Measurements from ENCODE around the gene BBX. TPM values are rescaled to one million over a fixed set of nuclear protein-coding genes. Genes with fewer than 3 reads are reported as not detected.

The BBX gene
- total and polyA plus RNA-seq, 2 of the 13 experiments (the other 11 are each of a cell fraction or from before 2014, with no cell fraction given), result 13.7 to 23.2 TPM

- Histone ChIP-seq H4K20me1 (ENCODE audit: insufficient read depth, low read length) (no peaks in the 10 kb centered on the region), H3K79me2 (ENCODE audit: insufficient read depth, low read length) (no peaks in the 10 kb centered on the region), H3K27ac (ENCODE audit: extremely low read length, insufficient read depth, low read length) (no peak overlapping the region), H3K4me2 (ENCODE audit: low read depth, low read length) (no peak overlapping the region), H3K4me3 (replicated peaks in 1 of 3; ENCODE audit: insufficient read depth in 1 of 3, low read depth in 2 of 3, low read length in 3 of 3) (no peak overlapping the region), H2AFZ (ENCODE audit: low read length) (no peak overlapping the region), H3K9me3 (ENCODE audit: low read length) (no peaks in the 10 kb centered on the region), H3K36me3 (replicated peaks in 1 of 2; ENCODE audit: control insufficient read depth in 1 of 2, insufficient read depth in 2 of 2, low read length in 2 of 2) (no peaks in the 10 kb centered on the region), H3K4me1 (ENCODE audit: insufficient read depth, low read length) (peaks cover 23% of the 10 kb centered on the region), H3K27me3 (ENCODE audit: control insufficient read depth in 1 of 2, insufficient read depth in 2 of 2, low read length in 2 of 2) (no peaks in the 10 kb centered on the region), H3K9ac (ENCODE audit: insufficient read depth, low read depth, low read length) (no peak overlapping the region)
- FAIRE-seq, result no peak
- ChIA-PET CTCF (ENCODE audit: low intra/inter-chr PET ratio, low total read pairs) (no interaction called here), POLR2A (no interaction called here)
- TF ChIP-seq ZNF362 (CRISPR knock-in tag; IDR thresholded peaks at IDR 0.05; ENCODE audit: borderline replicate concordance) (no peak), ZNF331 (CRISPR knock-in tag; IDR thresholded peaks at IDR 0.05) (no peak), HBP1 (CRISPR knock-in tag; IDR thresholded peaks at IDR 0.05; ENCODE audit: low read depth) (no peak), CCAR2 (optimal IDR thresholded peaks at IDR 0.05; ENCODE audit: low read depth, low read length) (no peak), PHB2 (IDR thresholded peaks at IDR 0.05; ENCODE audit: partially characterized antibody) (no peak), ZNF10 (CRISPR knock-in tag; IDR thresholded peaks at IDR 0.05; ENCODE audit: borderline replicate concordance, low read depth) (no peak), ZNF263 (CRISPR knock-in tag; IDR thresholded peaks at IDR 0.05) (no peak), NCOA5 (CRISPR knock-in tag; IDR thresholded peaks at IDR 0.05) (no peak), MTA3 (CRISPR knock-in tag; IDR thresholded peaks at IDR 0.05) (no peak), ZNF512B (CRISPR knock-in tag; IDR thresholded peaks at IDR 0.05; ENCODE audit: borderline replicate concordance) (no peak), ZNF207 (IDR thresholded peaks at IDR 0.05; ENCODE audit: borderline replicate concordance) (no peak), ZNF205 (CRISPR knock-in tag; IDR thresholded peaks at IDR 0.05) (no peak), CERS6 (CRISPR knock-in tag; IDR thresholded peaks at IDR 0.05) (no peak)
- in situ Hi-C loops (cut with HindIII; ENCODE audit: extremely low pct_ligation_motif_present, low pct_unique_long_range_greater_than_20kb) (loop anchor here (25.0 kb wide), 1 partner anchor 588 kb away; no protein-coding TSS in a partner anchor), intact Hi-C loops (cut with micrococcal nuclease; ENCODE audit: unreplicated experiment) (no loop called here)
- ATAC-seq, result peak; percentile 21; the same call in 2 of the 3 replicates
- 24% methylated on average over 4 of the region's 5 CpGs for WGBS (ENCODE audit: low lambda C conversion rate)
- no peak for DNase-seq (ENCODE audit: low spot score)
- BruUV-seq (replicated peaks), result no TSS peak
Observed at GRCh38 chr3:107825556-107825955, 302.8 kb downstream of the BBX start.
